ENCODE results near the gene FTL.

GRCh38 chr19:48991011-48991609 is 26.0 kb downstream of the FTL start:
- TF ChIP-seq CTCF (IDR thresholded peaks at IDR 0.05) (no peak), POLR2A (IDR thresholded peaks at IDR 0.05) (no peak)

Data from testis (tissue), 2 donors.